ENCODE results near the gene CPEB4.

DNA sequence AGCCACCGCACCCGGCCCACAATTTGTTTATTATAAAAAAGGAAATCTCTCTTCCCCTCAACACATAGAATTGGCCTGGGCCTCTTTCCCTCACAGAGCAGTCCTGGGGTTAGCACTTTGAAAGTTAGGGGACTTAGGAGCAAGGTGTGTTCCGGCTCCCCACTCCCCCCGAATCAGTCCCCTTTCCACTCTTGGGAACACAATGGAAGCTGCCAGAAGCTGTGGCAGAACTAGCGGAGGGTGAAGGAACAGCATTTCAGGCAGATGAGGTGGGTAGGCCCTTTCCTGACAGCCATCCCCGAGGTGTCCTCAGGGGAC, 84.4 kb downstream of the CPEB4 start:
- TF ChIP-seq, protein P1, sequence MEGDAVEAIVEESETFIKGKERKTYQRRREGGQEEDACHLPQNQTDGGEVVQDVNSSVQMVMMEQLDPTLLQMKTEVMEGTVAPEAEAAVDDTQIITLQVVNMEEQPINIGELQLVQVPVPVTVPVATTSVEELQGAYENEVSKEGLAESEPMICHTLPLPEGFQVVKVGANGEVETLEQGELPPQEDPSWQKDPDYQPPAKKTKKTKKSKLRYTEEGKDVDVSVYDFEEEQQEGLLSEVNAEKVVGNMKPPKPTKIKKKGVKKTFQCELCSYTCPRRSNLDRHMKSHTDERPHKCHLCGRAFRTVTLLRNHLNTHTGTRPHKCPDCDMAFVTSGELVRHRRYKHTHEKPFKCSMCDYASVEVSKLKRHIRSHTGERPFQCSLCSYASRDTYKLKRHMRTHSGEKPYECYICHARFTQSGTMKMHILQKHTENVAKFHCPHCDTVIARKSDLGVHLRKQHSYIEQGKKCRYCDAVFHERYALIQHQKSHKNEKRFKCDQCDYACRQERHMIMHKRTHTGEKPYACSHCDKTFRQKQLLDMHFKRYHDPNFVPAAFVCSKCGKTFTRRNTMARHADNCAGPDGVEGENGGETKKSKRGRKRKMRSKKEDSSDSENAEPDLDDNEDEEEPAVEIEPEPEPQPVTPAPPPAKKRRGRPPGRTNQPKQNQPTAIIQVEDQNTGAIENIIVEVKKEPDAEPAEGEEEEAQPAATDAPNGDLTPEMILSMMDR (IDR thresholded peaks at IDR 0.05) = no peak
- no peak for TF ChIP-seq POLR2A (IDR thresholded peaks at IDR 0.05)

All from vagina (tissue), 2 donors.